Endothelial cell of umbilical vein (primary cell): Measurements from ENCODE around the gene TMEM229B.

Experiments used
- CTCF ChIP-seq, 2 donors: IDR thresholded peaks; 1 replicate in 1 of 2; 2 replicates in 1 of 2; pipeline ENCODE4 v1.5.1; 2011; ENCODE audit warnings: low read length in 2 of 2, mild to moderate bottlenecking in 2 of 2, moderate library complexity in 2 of 2, control low read depth in 1 of 2, inconsistent platforms in 1 of 2, low read depth in 1 of 2; ENCODE audit not compliant: insufficient read depth in 1 of 2; ENCODE audit errors: extremely low read depth in 1 of 2
- POLR2A ChIP-seq: IDR thresholded peaks from 2 replicates; pipeline ENCODE4 v1.6.1; 2012; ENCODE audit warnings: low read depth, mild to moderate bottlenecking, control low read depth, low read length

GRCh38 chr14:67429510-67430205 lies 58.9 kb downstream of the TMEM229B start:
- TF ChIP-seq CTCF (IDR thresholded peaks at IDR 0.05; ENCODE audit: extremely low read depth in 1 of 2, insufficient read depth in 1 of 2, low read depth in 1 of 2, low read length in 2 of 2) (no peak), POLR2A (no peak)
